SK-N-MC (cell line): ENCODE data around the gene SOX6.

Experiments
- EZH2 ChIP-seq: fragments of 200-600 bp; sonication (generic); IDR thresholded peaks from one replicate; pipeline ENCODE4 v1.6.1; 2017; ENCODE audit warnings: antibody characterized with exemption
- FOXP2 ChIP-seq: optimal IDR thresholded peaks from 2 replicates; pipeline ENCODE3; 2011; ENCODE audit warnings: mild to moderate bottlenecking, moderate library complexity; ENCODE audit not compliant: insufficient read depth; ENCODE audit errors: extremely low read length, control extremely low read depth
- POLR2AphosphoS5 ChIP-seq: IDR thresholded peaks from 2 replicates; pipeline ENCODE4 v1.6.1; 2012; ENCODE audit warnings: mild to moderate bottlenecking, low read depth, low read length, borderline replicate concordance

GRCh38 chr11:16382186-16382585 lies 25.8 kb upstream of the SOX6 start:
- TF ChIP-seq EZH2: no peak
- no peak for TF ChIP-seq POLR2AphosphoS5
- no peak for TF ChIP-seq FOXP2
